Muscle layer of colon (tissue), 2 donors: Measurements from ENCODE around the gene GGA3.

Experiments used
- H3K27ac ChIP-seq: one replicate; pipeline ENCODE4 v1.7.0; 2013; ENCODE audit warnings: low read depth, mild to moderate bottlenecking, low read length, moderate library complexity
- H3K27me3 ChIP-seq, 2 donors: one replicate each; pipeline ENCODE4 v1.7.0; 2013; ENCODE audit warnings: low read length in 2 of 2, mild to moderate bottlenecking in 2 of 2; ENCODE audit not compliant: insufficient read depth in 2 of 2, control insufficient read depth in 1 of 2
- H3K36me3 ChIP-seq: one replicate; pipeline ENCODE4 v1.7.0; 2013; ENCODE audit warnings: mild to moderate bottlenecking, low read length; ENCODE audit not compliant: insufficient read depth
- H3K4me1 ChIP-seq: one replicate; pipeline ENCODE4 v1.7.0; 2013; ENCODE audit warnings: mild to moderate bottlenecking, low read length; ENCODE audit not compliant: insufficient read depth
- H3K4me3 ChIP-seq, 2 donors: one replicate each; pipeline ENCODE4 v1.7.0; 2013; ENCODE audit warnings: low read length in 2 of 2, low read depth in 1 of 2, mild to moderate bottlenecking in 1 of 2, moderate library complexity in 1 of 2
- H3K9ac ChIP-seq: one replicate; pipeline ENCODE4 v1.7.0; 2013; ENCODE audit warnings: low read length
- H3K9me3 ChIP-seq: one replicate; pipeline ENCODE4 v1.7.0; 2013; ENCODE audit warnings: mild to moderate bottlenecking, low read length
- donor health status: abdominal sarcoma.
- donor health status: Adenocarcinoma of cecum.

Gene GGA3

DNA sequence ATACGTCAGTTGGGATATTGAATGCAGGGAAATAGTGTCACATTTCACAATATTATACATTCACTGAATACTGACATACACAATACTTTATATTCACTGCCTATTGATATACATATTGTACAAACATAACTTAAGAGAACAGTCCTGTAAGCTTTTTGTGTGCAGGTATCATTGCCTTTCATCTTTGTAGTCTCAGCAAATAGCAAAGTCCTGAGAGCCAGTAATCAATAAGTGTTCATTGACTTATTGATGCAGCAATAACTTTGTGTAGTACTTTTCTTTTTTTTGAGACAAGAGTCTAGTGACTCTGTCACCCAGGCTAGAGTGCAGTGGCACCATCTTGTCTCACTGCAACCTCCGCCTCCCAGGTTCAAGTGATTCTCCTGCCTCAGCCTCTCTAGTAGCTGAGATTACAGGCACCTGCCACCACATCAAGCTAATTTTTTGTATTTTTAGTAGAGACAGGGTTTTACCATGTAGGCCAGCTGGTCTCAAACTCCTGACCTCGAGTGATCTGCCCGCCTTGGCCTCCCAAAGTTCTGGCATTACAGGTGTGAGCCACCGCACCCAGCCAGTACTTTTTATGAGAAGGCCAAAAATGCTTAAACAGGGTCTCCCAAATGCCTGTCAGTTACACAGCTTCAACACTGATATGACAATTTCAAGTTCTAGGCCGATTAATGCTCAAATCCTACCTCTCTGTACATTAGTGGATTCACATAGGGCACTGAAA, 61.4 kb downstream of the GGA3 start:
- Histone ChIP-seq H3K9me3 (no peaks in the 10 kb centered on the region), H3K9ac (no peak overlapping the region), H3K4me3 (no peak overlapping the region), H3K36me3 (no peaks in the 10 kb centered on the region), H3K27me3 (no peaks in the 10 kb centered on the region), H3K4me1 (no peaks in the 10 kb centered on the region), H3K27ac (no peak overlapping the region)

DNA sequence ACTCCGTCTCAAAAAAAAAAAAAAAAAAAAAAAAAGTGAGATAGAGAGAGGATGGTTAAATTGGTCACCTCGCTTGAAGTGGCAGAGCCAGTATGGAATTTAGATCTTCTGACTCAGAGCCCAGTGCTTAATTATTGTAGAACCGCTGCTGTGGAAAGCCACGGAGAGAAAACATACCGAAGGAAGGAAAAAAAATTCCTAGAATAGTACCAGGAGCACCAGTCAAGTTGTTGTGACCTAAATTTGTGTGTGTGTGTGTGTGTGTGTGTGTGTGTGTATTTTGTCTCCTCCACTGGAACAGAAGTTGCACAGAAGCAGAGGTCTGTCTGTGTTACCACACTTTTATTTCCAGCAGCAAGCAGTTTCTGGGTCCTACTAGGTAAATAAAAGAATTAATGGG, 66.5 kb downstream of the GGA3 start:
- no peak overlapping the region for H3K27ac ChIP-seq
- H3K4me3 ChIP-seq, result no peak overlapping the region
- H3K27me3 ChIP-seq, result no peaks in the 10 kb centered on the region
- no peak overlapping the region for H3K9ac ChIP-seq
- H3K9me3 ChIP-seq, result no peaks in the 10 kb centered on the region
- H3K36me3 ChIP-seq, result no peaks in the 10 kb centered on the region
- no peaks in the 10 kb centered on the region for H3K4me1 ChIP-seq

DNA sequence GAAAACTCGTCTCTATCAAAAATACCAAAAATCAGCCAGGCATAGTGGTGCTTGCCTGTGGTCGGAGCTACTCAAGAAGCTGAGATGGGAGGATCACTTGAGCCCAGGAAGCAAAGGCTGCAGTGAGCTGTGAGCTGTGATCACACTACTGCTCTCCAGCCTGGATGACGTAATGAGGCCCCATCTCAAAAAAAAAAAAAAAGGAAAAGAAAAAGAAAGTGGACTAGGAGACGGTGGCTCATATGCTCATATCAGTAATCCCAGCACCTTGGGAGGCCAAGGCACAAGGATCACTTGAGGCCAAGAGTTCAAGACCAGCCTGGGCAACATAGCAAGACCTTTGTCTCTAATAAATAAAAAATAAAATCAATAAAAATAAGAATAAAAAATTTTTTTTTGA, 69.8 kb downstream of the GGA3 start:
- no peak overlapping the region for H3K27ac ChIP-seq
- no peaks in the 10 kb centered on the region for H3K4me1 ChIP-seq
- no peaks in the 10 kb centered on the region for H3K27me3 ChIP-seq
- no peak overlapping the region for H3K4me3 ChIP-seq
- H3K9me3 ChIP-seq, result no peaks in the 10 kb centered on the region
- no peak overlapping the region for H3K9ac ChIP-seq
- no peaks in the 10 kb centered on the region for H3K36me3 ChIP-seq

DNA sequence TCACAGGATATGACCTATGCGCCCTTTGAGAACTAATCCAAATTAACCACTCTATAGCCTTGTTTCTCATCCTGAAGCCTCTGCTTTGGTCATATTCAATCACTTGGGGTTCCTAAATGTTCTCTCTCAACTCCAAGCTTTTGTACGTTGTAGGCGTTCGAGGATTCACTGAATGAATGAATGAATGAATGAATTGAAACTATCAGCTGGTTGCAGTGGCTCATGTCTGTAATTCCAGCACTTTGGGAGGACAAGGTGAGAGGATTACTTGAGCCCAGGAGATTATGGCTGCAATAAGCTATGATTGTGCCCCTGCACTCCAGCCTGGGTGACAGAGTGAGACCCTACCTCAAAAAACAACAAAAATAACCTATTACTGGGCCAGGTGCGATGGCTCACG, 72.8 kb downstream of the GGA3 start:
- Histone ChIP-seq H3K36me3 (no peaks in the 10 kb centered on the region), H3K27ac (no peak overlapping the region), H3K9ac (no peak overlapping the region), H3K4me1 (peaks cover 3% of the 10 kb centered on the region), H3K27me3 (no peaks in the 10 kb centered on the region), H3K9me3 (no peaks in the 10 kb centered on the region), H3K4me3 (no peak overlapping the region)
